ENCODE measurements around the gene KLHL24. TPM values are rescaled to one million over a fixed set of nuclear protein-coding genes. Genes with fewer than 3 reads are reported as not detected.
"Not testable (repeated sequence)": the region's sequence is repeated elsewhere in the genome, so short reads cannot be mapped to it uniquely, and the experiment has no call there.

KLHL24 gene
- total and polyA plus RNA-seq, 5 donors = 44.4 to 179 (median 151) TPM

DNA sequence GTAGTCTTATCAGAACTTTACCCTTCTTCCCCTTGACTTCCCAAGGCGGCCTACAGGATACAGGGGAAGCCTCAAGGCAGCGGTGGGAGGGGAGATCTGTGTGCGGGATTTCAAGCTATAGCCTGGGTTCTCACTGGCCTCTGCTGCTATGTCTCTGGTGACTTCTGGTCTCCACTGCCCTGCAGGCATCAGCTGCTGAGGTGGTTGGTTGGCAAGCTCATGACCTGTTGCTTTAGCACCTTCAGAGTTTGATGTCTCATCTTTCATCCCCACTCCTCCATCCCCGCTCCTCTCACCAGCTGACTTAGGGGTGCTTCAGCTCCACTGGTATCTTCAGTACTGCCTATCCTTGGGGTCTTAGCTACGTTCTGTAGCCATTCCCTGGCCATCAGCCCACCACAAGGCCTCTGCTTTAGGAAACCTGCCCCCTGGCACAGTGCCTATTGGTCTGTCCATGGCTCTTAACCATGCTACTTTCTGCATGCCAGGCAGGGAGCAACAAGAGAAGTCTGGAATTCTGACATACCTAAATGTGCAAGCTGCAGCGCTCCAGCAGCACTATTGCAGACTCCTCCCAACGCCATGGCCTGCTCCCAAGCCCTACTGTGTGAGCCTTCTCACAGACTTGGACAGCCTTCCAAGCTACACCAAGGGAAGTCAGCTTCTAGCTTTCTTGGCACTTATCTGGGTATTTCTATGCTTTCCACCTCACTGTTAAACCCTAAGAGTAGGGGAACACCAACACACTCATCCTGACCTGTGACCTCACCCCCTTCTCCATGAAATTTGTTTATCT, 60.3 kb downstream of the KLHL24 start:
- no peak for ATAC-seq
- DNase-seq = no peak
- Histone ChIP-seq H3K27ac (ENCODE audit: low read length) (no peak overlapping the region), H3K4me1 (ENCODE audit: control insufficient read depth, insufficient read depth, low read length) (peaks cover 4% of the 10 kb centered on the region), H3K9me3 (ENCODE audit: control insufficient read depth, low read length) (no peaks in the 10 kb centered on the region), H3K4me3 (ENCODE audit: low read length) (no peak overlapping the region), H3K27me3 (ENCODE audit: control insufficient read depth, insufficient read depth) (no peaks in the 10 kb centered on the region)
- 88% methylated on average over 7 of the region's 7 CpGs for WGBS
- intact Hi-C loops (cut with DNase I) = loop anchor here in 1 of 4 donors (10.0 kb wide), 1 partner anchor 69 kb away; no protein-coding TSS in a partner anchor

GRCh38 chr3:183697123-183697609, 61.7 kb downstream of the KLHL24 start:
- Histone ChIP-seq H3K27ac (ENCODE audit: low read length) (no peak overlapping the region), H3K27me3 (ENCODE audit: control insufficient read depth, insufficient read depth) (no peaks in the 10 kb centered on the region), H3K4me3 (ENCODE audit: low read length) (peak overlapping the region; percentile 95), H3K9me3 (ENCODE audit: control insufficient read depth, low read length) (no peaks in the 10 kb centered on the region), H3K4me1 (ENCODE audit: control insufficient read depth, insufficient read depth, low read length) (peaks cover 4% of the 10 kb centered on the region)
- intact Hi-C loops (cut with DNase I) = loop anchor here in 1 of 4 donors (10.0 kb wide), 1 partner anchor 68 kb away; no protein-coding TSS in a partner anchor
- 36% methylated on average over 4 of the region's 4 CpGs for WGBS
- DNase-seq (no peak), ATAC-seq (no peak)

DNA sequence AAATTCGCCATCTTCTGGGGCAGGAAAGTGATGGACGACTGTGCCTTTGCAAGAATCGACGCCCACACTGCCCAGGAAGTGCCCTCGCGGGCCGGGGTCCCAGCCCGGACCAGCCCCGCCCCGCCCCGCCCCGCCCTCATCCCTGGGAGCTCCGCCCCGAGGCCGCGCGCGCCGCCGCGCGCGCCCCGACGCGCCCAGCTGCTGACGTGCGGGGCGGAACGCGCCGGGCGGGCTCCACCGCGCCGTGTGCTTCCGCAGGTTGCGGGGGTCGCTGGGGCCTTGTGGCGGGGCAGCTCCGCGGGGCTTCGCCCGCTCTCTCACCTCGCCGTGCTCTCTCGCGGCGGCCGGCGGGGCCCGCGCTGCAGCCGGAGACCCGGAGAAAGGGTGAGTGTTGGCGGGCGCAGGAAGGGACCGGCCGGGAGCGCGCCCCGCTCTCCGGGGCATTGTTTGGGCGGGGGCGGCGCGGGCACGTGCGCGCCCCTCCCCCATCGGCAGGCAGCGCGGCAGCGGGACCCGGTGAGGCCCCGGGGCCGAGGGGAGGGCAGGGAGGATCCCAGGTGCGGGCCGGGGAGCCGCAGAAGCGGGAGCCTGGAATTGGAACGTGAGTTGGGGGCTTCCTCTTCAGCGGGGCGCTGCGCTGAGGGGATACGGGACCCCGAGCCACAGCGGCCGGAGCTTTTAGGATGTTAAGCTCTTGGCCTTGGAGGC, 62.3 kb downstream of the KLHL24 start, which contains the start of gene YEATS2:
Gene YEATS2, plus strand, starts transcription at position 188 of the 708 bp plus-strand sequence. CDS start 17,366 bp downstream, outside the sequence.
- H3K4me3 ChIP-seq (ENCODE audit: low read length) = peak within 1 kb of the TSS; percentile 95
- peaks cover 4% of the 10 kb centered on the region for H3K4me1 ChIP-seq (ENCODE audit: control insufficient read depth, insufficient read depth, low read length)
- intact Hi-C loops (cut with DNase I) = loop anchor here in 1 of 4 donors (10.0 kb wide), 1 partner anchor 67 kb away; no protein-coding TSS in a partner anchor
- no peaks in the 10 kb centered on the region for H3K9me3 ChIP-seq (ENCODE audit: control insufficient read depth, low read length)
- peak; percentile 91 to 93 for ATAC-seq
- DNase-seq = peak; percentile 71 to 88 (median 86)
- no peaks in the 10 kb centered on the region for H3K27me3 ChIP-seq (ENCODE audit: control insufficient read depth, insufficient read depth)
- peak within 1 kb of the TSS; percentile 87 for H3K27ac ChIP-seq (ENCODE audit: low read length)
- WGBS = under 1% methylated on average over 89 of the region's 89 CpGs

- peaks cover 4% of the 10 kb centered on the region for H3K4me1 ChIP-seq (ENCODE audit: control insufficient read depth, insufficient read depth, low read length)
- DNase-seq (peak; percentile 32 to 71 (median 65)), ATAC-seq (peak; percentile 48 to 68)
- peak overlapping the region; percentile 95 for H3K4me3 ChIP-seq (ENCODE audit: low read length)
- H3K27me3 ChIP-seq (ENCODE audit: control insufficient read depth, insufficient read depth) = no peaks in the 10 kb centered on the region
- intact Hi-C loops (cut with DNase I) = loop anchor here in 1 of 4 donors (10.0 kb wide), 1 partner anchor 66 kb away; no protein-coding TSS in a partner anchor
- WGBS = 1% methylated on average over 13 of the region's 13 CpGs
- no peaks in the 10 kb centered on the region for H3K9me3 ChIP-seq (ENCODE audit: control insufficient read depth, low read length)
- peak overlapping the region; percentile 87 for H3K27ac ChIP-seq (ENCODE audit: low read length)
These were observed 62.9 kb downstream of the KLHL24 start for GRCh38 chr3:183698318-183698751.

GRCh38 chr3:183698756-183699155, 63.3 kb downstream of the KLHL24 start:
- peaks cover 4% of the 10 kb centered on the region for H3K4me1 ChIP-seq (ENCODE audit: control insufficient read depth, insufficient read depth, low read length)
- no peak for DNase-seq

GRCh38 chr3:183699238-183699947, 64.0 kb downstream of the KLHL24 start:
- Histone ChIP-seq H3K9me3 (ENCODE audit: control insufficient read depth, low read length) (no peaks in the 10 kb centered on the region), H3K4me3 (ENCODE audit: low read length) (peak overlapping the region; percentile 95), H3K4me1 (ENCODE audit: control insufficient read depth, insufficient read depth, low read length) (peaks cover 4% of the 10 kb centered on the region), H3K27ac (ENCODE audit: low read length) (no peak overlapping the region), H3K27me3 (ENCODE audit: control insufficient read depth, insufficient read depth) (no peaks in the 10 kb centered on the region)
- ATAC-seq = no peak
- DNase-seq = no peak
- intact Hi-C loops (cut with DNase I) = loop anchor here in 1 of 4 donors (10.0 kb wide), 1 partner anchor 65 kb away; no protein-coding TSS in a partner anchor
- 54% methylated on average over 13 of the region's 13 CpGs for WGBS

More at GRCh38 chr3:183698756-183699155, 63.3 kb downstream of the KLHL24 start:
- H3K27ac ChIP-seq (ENCODE audit: low read length) = no peak overlapping the region
- peak overlapping the region; percentile 95 for H3K4me3 ChIP-seq (ENCODE audit: low read length)
- H3K27me3 ChIP-seq (ENCODE audit: control insufficient read depth, insufficient read depth) = no peaks in the 10 kb centered on the region
- intact Hi-C loops (cut with DNase I) = loop anchor here in 1 of 4 donors (10.0 kb wide), 1 partner anchor 66 kb away; no protein-coding TSS in a partner anchor
- 7% methylated on average over 9 of the region's 9 CpGs for WGBS
- no peaks in the 10 kb centered on the region for H3K9me3 ChIP-seq (ENCODE audit: control insufficient read depth, low read length)
- ATAC-seq = peak in 1 of 2 donors; percentile 49

DNA sequence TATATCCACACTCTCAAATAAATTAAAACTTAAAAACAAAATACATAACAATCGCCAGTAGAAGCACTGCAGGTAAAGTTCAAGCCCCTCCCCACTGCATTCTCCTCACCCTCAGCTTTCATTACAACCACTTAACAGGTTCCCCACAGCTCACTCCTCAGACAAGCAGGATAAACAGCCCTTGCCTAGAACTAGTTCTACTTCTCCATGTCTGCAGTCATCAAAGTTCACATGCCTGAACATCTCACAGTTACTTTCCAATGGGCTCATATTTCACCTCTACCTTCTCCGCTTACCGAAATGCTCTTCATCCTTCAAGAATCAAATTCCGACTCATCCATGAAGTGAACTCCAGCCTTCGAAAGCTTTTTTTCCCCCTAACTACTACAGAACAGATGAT, 66.3 kb downstream of the KLHL24 start:
- WGBS = 92% methylated on average over 5 of the region's 5 CpGs
- Histone ChIP-seq H3K27me3 (ENCODE audit: control insufficient read depth, insufficient read depth) (no peaks in the 10 kb centered on the region), H3K27ac (ENCODE audit: low read length) (no peak overlapping the region), H3K4me1 (ENCODE audit: control insufficient read depth, insufficient read depth, low read length) (peaks cover 4% of the 10 kb centered on the region), H3K4me3 (ENCODE audit: low read length) (no peak overlapping the region), H3K9me3 (ENCODE audit: control insufficient read depth, low read length) (no peaks in the 10 kb centered on the region)
- DNase-seq (no peak), ATAC-seq (no peak)
- intact Hi-C loops (cut with DNase I) = no loop called here

- H3K27ac ChIP-seq (ENCODE audit: low read length); H3K27me3 ChIP-seq (ENCODE audit: control insufficient read depth, insufficient read depth); intact Hi-C loops (cut with DNase I); H3K9me3 ChIP-seq (ENCODE audit: control insufficient read depth, low read length); DNase-seq; H3K4me3 ChIP-seq (ENCODE audit: low read length); ATAC-seq; H3K4me1 ChIP-seq (ENCODE audit: control insufficient read depth, insufficient read depth, low read length): not testable (repeated sequence)
- 94% methylated on average over 6 of the region's 6 CpGs for WGBS
These were observed 68.5 kb downstream of the KLHL24 start for GRCh38 chr3:183703892-183704291.

DNA sequence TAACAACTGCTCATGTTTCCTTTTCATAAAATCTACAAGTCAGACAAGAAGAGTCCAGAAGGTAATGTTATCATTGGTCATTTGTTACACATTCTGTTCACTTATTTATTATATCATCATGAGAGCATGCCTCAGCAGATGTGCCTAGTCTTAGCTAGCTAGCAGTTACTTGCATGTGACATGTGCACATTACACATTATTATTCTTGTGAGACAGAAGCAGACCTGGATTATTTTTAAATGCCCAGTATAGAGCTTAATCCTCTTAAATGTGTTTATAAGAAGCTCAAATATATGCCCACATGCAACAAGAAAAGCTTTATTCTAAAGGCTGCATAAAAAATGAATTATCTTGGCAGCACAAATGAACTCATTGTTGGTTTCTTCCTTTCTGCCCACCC, 74.8 kb downstream of the KLHL24 start:
- Histone ChIP-seq H3K9me3 (ENCODE audit: control insufficient read depth, low read length) (no peaks in the 10 kb centered on the region), H3K4me1 (ENCODE audit: control insufficient read depth, insufficient read depth, low read length) (peaks cover 2% of the 10 kb centered on the region), H3K27ac (ENCODE audit: low read length) (no peak overlapping the region), H3K27me3 (ENCODE audit: control insufficient read depth, insufficient read depth) (no peaks in the 10 kb centered on the region), H3K4me3 (ENCODE audit: low read length) (no peak overlapping the region)
- ATAC-seq = no peak
- intact Hi-C loops (cut with DNase I) = no loop called here
- no peak for DNase-seq

- Histone ChIP-seq H3K27ac (ENCODE audit: low read length) (no peak overlapping the region), H3K27me3 (ENCODE audit: control insufficient read depth, insufficient read depth) (no peaks in the 10 kb centered on the region), H3K9me3 (ENCODE audit: control insufficient read depth, low read length) (no peaks in the 10 kb centered on the region), H3K4me1 (ENCODE audit: control insufficient read depth, insufficient read depth, low read length) (peaks cover 2% of the 10 kb centered on the region), H3K4me3 (ENCODE audit: low read length) (no peak overlapping the region)
- intact Hi-C loops (cut with DNase I) = no loop called here
- 97% methylated on average over 3 of the region's 3 CpGs for WGBS
- DNase-seq (no peak), ATAC-seq (no peak)
These were observed 76.1 kb downstream of the KLHL24 start for GRCh38 chr3:183711516-183711915.

Measured in right cardiac atrium (tissue), 5 donors.